H1 (cell line): ENCODE data around the gene CPA4. TPM values are rescaled to one million over a fixed set of nuclear protein-coding genes. Genes with fewer than 3 reads are reported as not detected.

ENCODE experiments used
- CTCF ChIA-PET: fragments of 300-600 bp; sonication (Branson Sonifier 250); formaldehyde crosslinking; loops from one replicate; lab custom pipeline; 2021; ENCODE audit not compliant: partially characterized antibody; lab: Charles Lee
- POLR2A ChIA-PET: fragments of 300-600 bp; sonication (Branson Sonifier 250); formaldehyde crosslinking; loops from one replicate; lab custom pipeline; 2021; ENCODE audit warnings: inconsistent platforms; ENCODE audit not compliant: partially characterized antibody; lab: Charles Lee
- DNase-seq, 2 experiments: peaks; one replicate each; pipeline versions ENCODE4 v3.0.0 to v3.0.0-alpha.2; 2010 to 2022; ENCODE audit warnings: low spot score in 2 of 2, low read depth in 1 of 2, mixed read lengths in 1 of 2
- FAIRE-seq: peaks from 2 replicates; lab custom pipeline; 2011; peaks lifted over from hg19 to GRCh38; lab: Jason Lieb, UNC
- H2AFZ ChIP-seq: 2 replicates; pipeline ENCODE4 v1.8.1; 2012; ENCODE audit warnings: low read length, inconsistent platforms
- H2AK5ac ChIP-seq: 2 replicates; pipeline ENCODE4 v1.6.1; 2013; ENCODE audit warnings: low read depth, low read length
- H2BK120ac ChIP-seq: replicated peaks from 2 replicates; pipeline ENCODE3; 2013; ENCODE audit warnings: low read depth, low read length, inconsistent platforms
- H2BK12ac ChIP-seq: 2 replicates; pipeline ENCODE4 v1.6.1; 2013; ENCODE audit warnings: low read depth, low read length
- H2BK15ac ChIP-seq: 2 replicates; pipeline ENCODE4 v1.6.1; 2013; ENCODE audit warnings: low read length
- H2BK20ac ChIP-seq: 2 replicates; pipeline ENCODE4 v1.6.1; 2013; ENCODE audit warnings: low read length
- H2BK5ac ChIP-seq: 2 replicates; pipeline ENCODE4 v1.6.1; 2013; ENCODE audit warnings: low read depth, low read length
- H3K14ac ChIP-seq: 2 replicates; pipeline ENCODE4 v1.6.1; 2013; ENCODE audit warnings: inconsistent platforms; ENCODE audit not compliant: insufficient read length
- H3K18ac ChIP-seq: 2 replicates; pipeline ENCODE4 v1.6.1; 2013; ENCODE audit warnings: low read length; ENCODE audit errors: extremely low read depth
- H3K23ac ChIP-seq: 2 replicates; pipeline ENCODE4 v1.6.1; 2013; ENCODE audit warnings: inconsistent platforms; ENCODE audit not compliant: insufficient read length
- H3K23me2 ChIP-seq: 2 replicates; pipeline ENCODE4 v1.6.1; 2013; ENCODE audit warnings: low read depth, low read length
- H3K27ac ChIP-seq: 2 replicates; pipeline ENCODE4 v1.6.1; 2011; ENCODE audit warnings: low read depth, low read length, inconsistent platforms
- H3K27me3 ChIP-seq, 4 experiments: replicated peaks in 1 of 4; 1 replicate in 1 of 4; 2 replicates in 3 of 4; pipeline versions ENCODE4 v1.6.1 to v1.8.1; 2011 to 2013; ENCODE audit warnings: low read length in 3 of 4, mild to moderate bottlenecking in 3 of 4, inconsistent platforms in 2 of 4, mixed read lengths in 2 of 4, moderate library complexity in 1 of 4; ENCODE audit not compliant: control insufficient read depth in 3 of 4, insufficient read depth in 3 of 4; ENCODE audit errors: extremely low read depth in 1 of 4
- H3K36me3 ChIP-seq, 4 experiments: 2 replicates each; pipeline versions ENCODE4 v1.6.1 to v1.8.1; 2011 to 2013; ENCODE audit warnings: mild to moderate bottlenecking in 4 of 4, low read length in 3 of 4, moderate library complexity in 2 of 4, control low read depth in 1 of 4, inconsistent platforms in 1 of 4; ENCODE audit not compliant: insufficient read depth in 4 of 4, control insufficient read depth in 2 of 4
- H3K4ac ChIP-seq: replicated peaks from 2 replicates; pipeline ENCODE3; 2013; ENCODE audit warnings: low read length, low read depth, mixed read lengths, inconsistent platforms; ENCODE audit not compliant: insufficient read length
- H3K4me1 ChIP-seq, 4 experiments: replicated peaks in 1 of 4; 1 replicate in 1 of 4; 2 replicates in 3 of 4; pipeline versions ENCODE4 v1.6.1 to v1.8.1; 2011 to 2013; ENCODE audit warnings: low read length in 3 of 4, inconsistent platforms in 2 of 4, mixed read lengths in 1 of 4; ENCODE audit not compliant: insufficient read depth in 4 of 4, control insufficient read depth in 3 of 4
- H3K4me2 ChIP-seq, 2 experiments: 2 replicates each; pipeline versions ENCODE4 v1.6.1 to v1.8.1; 2011 to 2013; ENCODE audit warnings: low read depth in 2 of 2, low read length in 2 of 2, control low read depth in 1 of 2, inconsistent platforms in 1 of 2, mild to moderate bottlenecking in 1 of 2; ENCODE audit not compliant: insufficient read depth in 1 of 2
- H3K4me3 ChIP-seq, 4 experiments: fragments of 200-600, 300-600 bp in 1 of 4; sonication (generic), shearing (Covaris generic), sonication (Bioruptor Twin) in 1 of 4; 2 replicates each; pipeline versions ENCODE4 v1.5.1 to v1.8.1; 2011 to 2016; ENCODE audit warnings: low read length in 4 of 4, low read depth in 3 of 4, control low read depth in 2 of 4, inconsistent platforms in 2 of 4, mild to moderate bottlenecking in 2 of 4, mixed read lengths in 1 of 4, moderate library complexity in 1 of 4; ENCODE audit not compliant: insufficient read depth in 2 of 4; ENCODE audit errors: extremely low read depth in 1 of 4
- H3K56ac ChIP-seq: replicated peaks from 2 replicates; pipeline ENCODE3; 2013; ENCODE audit warnings: low read depth, mild to moderate bottlenecking, mixed read lengths, low read length, inconsistent platforms; ENCODE audit not compliant: insufficient read length
- H3K79me1 ChIP-seq: 2 replicates; pipeline ENCODE4 v1.6.1; 2013; ENCODE audit warnings: low read depth, low read length, control low read depth
- H3K79me2 ChIP-seq, 2 experiments: 2 replicates each; pipeline versions ENCODE4 v1.6.1 to v1.8.1; 2012 to 2013; ENCODE audit warnings: low read length in 2 of 2, mild to moderate bottlenecking in 2 of 2, inconsistent platforms in 1 of 2; ENCODE audit not compliant: insufficient read depth in 2 of 2, control insufficient read depth in 1 of 2
- H3K9ac ChIP-seq, 4 experiments: replicated peaks in 1 of 4; 1 replicate in 1 of 4; 2 replicates in 3 of 4; pipeline versions ENCODE4 v1.6.1 to v1.8.1; 2011 to 2013; ENCODE audit warnings: low read depth in 3 of 4, low read length in 3 of 4, control low read depth in 2 of 4, mild to moderate bottlenecking in 2 of 4, moderate library complexity in 2 of 4, inconsistent platforms in 1 of 4; ENCODE audit errors: extremely low read depth in 1 of 4
- H3K9me3 ChIP-seq, 2 experiments: 2 replicates each; pipeline versions ENCODE4 v1.6.1 to v1.8.1; 2012 to 2013; ENCODE audit warnings: mild to moderate bottlenecking in 2 of 2, moderate library complexity in 2 of 2, control low read depth in 1 of 2, inconsistent platforms in 1 of 2, low read depth in 1 of 2, low read length in 1 of 2, mixed read lengths in 1 of 2; ENCODE audit not compliant: insufficient read depth in 2 of 2
- H4K20me1 ChIP-seq, 2 experiments: replicated peaks in 1 of 2; 2 replicates each; pipeline versions ENCODE3 to v1.8.1; 2011 to 2013; ENCODE audit warnings: inconsistent platforms in 2 of 2, low read length in 2 of 2, mild to moderate bottlenecking in 1 of 2; ENCODE audit not compliant: insufficient read depth in 2 of 2, control insufficient read depth in 1 of 2
- H4K5ac ChIP-seq: 2 replicates; pipeline ENCODE4 v1.6.1; 2013; ENCODE audit warnings: low read length, low read depth, mixed read lengths, inconsistent platforms; ENCODE audit not compliant: insufficient read length
- H4K8ac ChIP-seq: 2 replicates; pipeline ENCODE4 v1.8.0; 2013; ENCODE audit warnings: mild to moderate bottlenecking, moderate library complexity, low read length, inconsistent platforms; ENCODE audit not compliant: insufficient read depth; ENCODE audit errors: extremely low read depth
- H4K91ac ChIP-seq: replicated peaks from 2 replicates; pipeline ENCODE3; 2013; ENCODE audit warnings: low read length, mixed read lengths, inconsistent platforms; ENCODE audit not compliant: insufficient read length
- CBX8 ChIP-seq: fragments of 300-800, 300-1000 bp; sonication (generic); IDR thresholded peaks from 2 replicates; pipeline ENCODE4 v1.7.1; 2016; ENCODE audit warnings: low read depth, low read length, borderline replicate concordance
- KDM1A ChIP-seq: fragments of 200-600, 300-600 bp; sonication (generic); IDR thresholded peaks from 2 replicates; pipeline ENCODE4 v1.7.1; 2016; ENCODE audit warnings: mild to moderate bottlenecking, low read length, borderline replicate concordance
- POLR2A ChIP-seq, 2 experiments: IDR thresholded peaks; 1 replicate in 1 of 2; 2 replicates in 1 of 2; pipeline ENCODE4 v1.6.1; 2011; ENCODE audit warnings: low read depth in 2 of 2, low read length in 2 of 2, mild to moderate bottlenecking in 2 of 2; ENCODE audit errors: control extremely low read depth in 1 of 2
- SAP30 ChIP-seq: fragments of 300-600 bp; sonication (generic); IDR thresholded peaks from 2 replicates; pipeline ENCODE4 v1.7.1; 2012; ENCODE audit warnings: low read length, moderate library complexity, mild to moderate bottlenecking, inconsistent platforms; ENCODE audit not compliant: insufficient read depth, insufficient replicate concordance
- SRF ChIP-seq: IDR thresholded peaks from 2 replicates; pipeline ENCODE4 v1.6.1; 2011; ENCODE audit warnings: mild to moderate bottlenecking, low read depth, low read length, moderate library complexity
- WGBS, 2 experiments: shearing (Covaris generic) in 1 of 2; methylation state at CpG; one replicate each; pipeline versions ENCODE4 v1.1.6 to v1.1.7; 2013 to 2015; ENCODE audit warnings: low lambda C conversion rate in 2 of 2, mixed read lengths in 2 of 2, inconsistent platforms in 1 of 2, low coverage in 1 of 2, missing lambda C conversion rate in 1 of 2; ENCODE audit not compliant: insufficient replicate concordance in 2 of 2, insufficient coverage in 1 of 2, insufficient read length in 1 of 2; ENCODE audit errors: extremely low coverage in 1 of 2, missing lambda C conversion rate in 1 of 2; 5-methylcytosine and 5-hydroxymethylcytosine counted together
- polyA plus RNA-seq, 7 experiments: library from polyadenylated mRNA; depleted of rRNA in 3 of 7; stranded (reverse) in 5 of 7; unstranded in 2 of 7; fragments of >200 nt in 5 of 7; fragments of 200-250 nt in 2 of 7; gene quantifications; 1 replicate in 5 of 7; 2 replicates in 1 of 7; 4 replicates in 1 of 7; pipeline versions ENCODE4 v1.2.1 to v1.2.3, GENCODE V29; 2011 to 2013; ENCODE audit warnings: missing spikeins in 2 of 7, mixed read lengths in 2 of 7
- total RNA-seq: library from RNA; stranded (reverse); fragmentation: NEBNext Ultra II Directional; extraction: Animal tissue kit (Norgen Biotek cat#: 25700); gene quantifications from 2 replicates; pipeline ENCODE4 v1.2.1, GENCODE V29; 2021

Gene CPA4
- total and polyA plus RNA-seq, 2 of the 8 experiments (the other 6 are each of a cell fraction or from before 2014, with no cell fraction given): 0.03 TPM; not detected in 1

GRCh38 chr7:130276796-130277762 lies 15.9 kb upstream of the CPA4 start:
- TF ChIP-seq POLR2A (IDR thresholded peaks at IDR 0.05; ENCODE audit: control extremely low read depth in 1 of 2, low read depth in 2 of 2, low read length in 2 of 2) (no peak), SAP30 (no peak), SRF (no peak), CBX8 (no peak), KDM1A (no peak)
- Histone ChIP-seq H3K9me3 (no peaks in the 10 kb centered on the region), H3K4me3 (no peak overlapping the region), H2BK5ac (no peak overlapping the region), H3K4me2 (no peak overlapping the region), H3K23me2 (no peaks in the 10 kb centered on the region; the same call in 1 of the 2 replicates), H3K27me3 (no peaks in the 10 kb centered on the region), H3K14ac (no peak overlapping the region), H3K9ac (no peak overlapping the region), H4K5ac (no peak overlapping the region), H3K18ac (no peak overlapping the region), H3K36me3 (no peaks in the 10 kb centered on the region), H3K79me1 (no peaks in the 10 kb centered on the region), H2BK12ac (no peak overlapping the region), H2AK5ac (no peak overlapping the region), H2BK120ac (no peak overlapping the region), H3K4me1 (peaks cover 6 to 22% (median 15%) of the 10 kb centered on the region in 4 experiments), H3K4ac (no peak overlapping the region), H2AFZ (no peak overlapping the region), H3K23ac (no peak overlapping the region), H4K91ac (no peak overlapping the region), H2BK15ac (no peak overlapping the region), H3K79me2 (no peaks in the 10 kb centered on the region), H2BK20ac (no peak overlapping the region), H3K27ac (no peak overlapping the region), H4K8ac (no peak overlapping the region), H4K20me1 (no peaks in the 10 kb centered on the region), H3K56ac (no peak overlapping the region)
- ChIA-PET POLR2A (interaction anchor here (0.6 kb wide), 1 partner anchor 9 kb away, joined by 3 read pairs; no protein-coding TSS in a partner anchor), CTCF (interaction anchor here (0.6 to 2.5 kb wide), 24 partner anchors 8 to 207 kb away, joined by 3 to 8 read pairs (median 4); partner anchors contain the start of gene CPA4)
- FAIRE-seq (no peak), DNase-seq (no peak)
- WGBS, 2 experiments: 96% methylated on average over 10 of the region's 10 CpGs; no CpG with 5 or more reads in 1 of the 2 experiments
